H1 (cell line): ENCODE measurements around the gene POFUT2. TPM values are rescaled to one million over a fixed set of nuclear protein-coding genes. Genes with fewer than 3 reads are reported as not detected.
A peak's percentile ranks its signal among the peaks of the same experiment; 100 is the strongest.

Source experiments
- CTCF ChIA-PET: fragments of 300-600 bp; sonication (Branson Sonifier 250); formaldehyde crosslinking; loops from one replicate; lab custom pipeline; 2021; ENCODE audit not compliant: partially characterized antibody; lab: Charles Lee
- POLR2A ChIA-PET: fragments of 300-600 bp; sonication (Branson Sonifier 250); formaldehyde crosslinking; loops from one replicate; lab custom pipeline; 2021; ENCODE audit warnings: inconsistent platforms; ENCODE audit not compliant: partially characterized antibody; lab: Charles Lee
- DNase-seq, 2 experiments: peaks; one replicate each; pipeline versions ENCODE4 v3.0.0 to v3.0.0-alpha.2; 2010 to 2022; ENCODE audit warnings: low spot score in 2 of 2, low read depth in 1 of 2, mixed read lengths in 1 of 2
- FAIRE-seq: peaks from 2 replicates; lab custom pipeline; 2011; peaks lifted over from hg19 to GRCh38; lab: Jason Lieb, UNC
- H2AFZ ChIP-seq: 2 replicates; pipeline ENCODE4 v1.8.1; 2012; ENCODE audit warnings: low read length, inconsistent platforms
- H2AK5ac ChIP-seq: 2 replicates; pipeline ENCODE4 v1.6.1; 2013; ENCODE audit warnings: low read depth, low read length
- H2BK120ac ChIP-seq: replicated peaks from 2 replicates; pipeline ENCODE3; 2013; ENCODE audit warnings: low read depth, low read length, inconsistent platforms
- H2BK12ac ChIP-seq: 2 replicates; pipeline ENCODE4 v1.6.1; 2013; ENCODE audit warnings: low read depth, low read length
- H2BK15ac ChIP-seq: 2 replicates; pipeline ENCODE4 v1.6.1; 2013; ENCODE audit warnings: low read length
- H2BK20ac ChIP-seq: 2 replicates; pipeline ENCODE4 v1.6.1; 2013; ENCODE audit warnings: low read length
- H2BK5ac ChIP-seq: 2 replicates; pipeline ENCODE4 v1.6.1; 2013; ENCODE audit warnings: low read depth, low read length
- H3K14ac ChIP-seq: 2 replicates; pipeline ENCODE4 v1.6.1; 2013; ENCODE audit warnings: inconsistent platforms; ENCODE audit not compliant: insufficient read length
- H3K18ac ChIP-seq: 2 replicates; pipeline ENCODE4 v1.6.1; 2013; ENCODE audit warnings: low read length; ENCODE audit errors: extremely low read depth
- H3K23ac ChIP-seq: 2 replicates; pipeline ENCODE4 v1.6.1; 2013; ENCODE audit warnings: inconsistent platforms; ENCODE audit not compliant: insufficient read length
- H3K23me2 ChIP-seq: 2 replicates; pipeline ENCODE4 v1.6.1; 2013; ENCODE audit warnings: low read depth, low read length
- H3K27ac ChIP-seq: 2 replicates; pipeline ENCODE4 v1.6.1; 2011; ENCODE audit warnings: low read depth, low read length, inconsistent platforms
- H3K27me3 ChIP-seq, 4 experiments: replicated peaks in 1 of 4; 1 replicate in 1 of 4; 2 replicates in 3 of 4; pipeline versions ENCODE4 v1.6.1 to v1.8.1; 2011 to 2013; ENCODE audit warnings: low read length in 3 of 4, mild to moderate bottlenecking in 3 of 4, inconsistent platforms in 2 of 4, mixed read lengths in 2 of 4, moderate library complexity in 1 of 4; ENCODE audit not compliant: control insufficient read depth in 3 of 4, insufficient read depth in 3 of 4; ENCODE audit errors: extremely low read depth in 1 of 4
- H3K36me3 ChIP-seq, 4 experiments: 2 replicates each; pipeline versions ENCODE4 v1.6.1 to v1.8.1; 2011 to 2013; ENCODE audit warnings: mild to moderate bottlenecking in 4 of 4, low read length in 3 of 4, moderate library complexity in 2 of 4, control low read depth in 1 of 4, inconsistent platforms in 1 of 4; ENCODE audit not compliant: insufficient read depth in 4 of 4, control insufficient read depth in 2 of 4
- H3K4ac ChIP-seq: replicated peaks from 2 replicates; pipeline ENCODE3; 2013; ENCODE audit warnings: low read length, low read depth, mixed read lengths, inconsistent platforms; ENCODE audit not compliant: insufficient read length
- H3K4me1 ChIP-seq, 4 experiments: replicated peaks in 1 of 4; 1 replicate in 1 of 4; 2 replicates in 3 of 4; pipeline versions ENCODE4 v1.6.1 to v1.8.1; 2011 to 2013; ENCODE audit warnings: low read length in 3 of 4, inconsistent platforms in 2 of 4, mixed read lengths in 1 of 4; ENCODE audit not compliant: insufficient read depth in 4 of 4, control insufficient read depth in 3 of 4
- H3K4me2 ChIP-seq, 2 experiments: 2 replicates each; pipeline versions ENCODE4 v1.6.1 to v1.8.1; 2011 to 2013; ENCODE audit warnings: low read depth in 2 of 2, low read length in 2 of 2, control low read depth in 1 of 2, inconsistent platforms in 1 of 2, mild to moderate bottlenecking in 1 of 2; ENCODE audit not compliant: insufficient read depth in 1 of 2
- H3K4me3 ChIP-seq, 4 experiments: fragments of 200-600, 300-600 bp in 1 of 4; sonication (generic), shearing (Covaris generic), sonication (Bioruptor Twin) in 1 of 4; 2 replicates each; pipeline versions ENCODE4 v1.5.1 to v1.8.1; 2011 to 2016; ENCODE audit warnings: low read length in 4 of 4, low read depth in 3 of 4, control low read depth in 2 of 4, inconsistent platforms in 2 of 4, mild to moderate bottlenecking in 2 of 4, mixed read lengths in 1 of 4, moderate library complexity in 1 of 4; ENCODE audit not compliant: insufficient read depth in 2 of 4; ENCODE audit errors: extremely low read depth in 1 of 4
- H3K56ac ChIP-seq: replicated peaks from 2 replicates; pipeline ENCODE3; 2013; ENCODE audit warnings: low read depth, mild to moderate bottlenecking, mixed read lengths, low read length, inconsistent platforms; ENCODE audit not compliant: insufficient read length
- H3K79me1 ChIP-seq: 2 replicates; pipeline ENCODE4 v1.6.1; 2013; ENCODE audit warnings: low read depth, low read length, control low read depth
- H3K79me2 ChIP-seq, 2 experiments: 2 replicates each; pipeline versions ENCODE4 v1.6.1 to v1.8.1; 2012 to 2013; ENCODE audit warnings: low read length in 2 of 2, mild to moderate bottlenecking in 2 of 2, inconsistent platforms in 1 of 2; ENCODE audit not compliant: insufficient read depth in 2 of 2, control insufficient read depth in 1 of 2
- H3K9ac ChIP-seq, 4 experiments: replicated peaks in 1 of 4; 1 replicate in 1 of 4; 2 replicates in 3 of 4; pipeline versions ENCODE4 v1.6.1 to v1.8.1; 2011 to 2013; ENCODE audit warnings: low read depth in 3 of 4, low read length in 3 of 4, control low read depth in 2 of 4, mild to moderate bottlenecking in 2 of 4, moderate library complexity in 2 of 4, inconsistent platforms in 1 of 4; ENCODE audit errors: extremely low read depth in 1 of 4
- H3K9me3 ChIP-seq, 2 experiments: 2 replicates each; pipeline versions ENCODE4 v1.6.1 to v1.8.1; 2012 to 2013; ENCODE audit warnings: mild to moderate bottlenecking in 2 of 2, moderate library complexity in 2 of 2, control low read depth in 1 of 2, inconsistent platforms in 1 of 2, low read depth in 1 of 2, low read length in 1 of 2, mixed read lengths in 1 of 2; ENCODE audit not compliant: insufficient read depth in 2 of 2
- H4K20me1 ChIP-seq, 2 experiments: replicated peaks in 1 of 2; 2 replicates each; pipeline versions ENCODE3 to v1.8.1; 2011 to 2013; ENCODE audit warnings: inconsistent platforms in 2 of 2, low read length in 2 of 2, mild to moderate bottlenecking in 1 of 2; ENCODE audit not compliant: insufficient read depth in 2 of 2, control insufficient read depth in 1 of 2
- H4K5ac ChIP-seq: 2 replicates; pipeline ENCODE4 v1.6.1; 2013; ENCODE audit warnings: low read length, low read depth, mixed read lengths, inconsistent platforms; ENCODE audit not compliant: insufficient read length
- H4K8ac ChIP-seq: 2 replicates; pipeline ENCODE4 v1.8.0; 2013; ENCODE audit warnings: mild to moderate bottlenecking, moderate library complexity, low read length, inconsistent platforms; ENCODE audit not compliant: insufficient read depth; ENCODE audit errors: extremely low read depth
- H4K91ac ChIP-seq: replicated peaks from 2 replicates; pipeline ENCODE3; 2013; ENCODE audit warnings: low read length, mixed read lengths, inconsistent platforms; ENCODE audit not compliant: insufficient read length
- CBX8 ChIP-seq: fragments of 300-800, 300-1000 bp; sonication (generic); IDR thresholded peaks from 2 replicates; pipeline ENCODE4 v1.7.1; 2016; ENCODE audit warnings: low read depth, low read length, borderline replicate concordance
- CEBPB ChIP-seq: IDR thresholded peaks from 2 replicates; pipeline ENCODE4 v1.6.1; 2012; ENCODE audit warnings: low read depth, low read length
- CTBP2 ChIP-seq: IDR thresholded peaks from 2 replicates; pipeline ENCODE4 v1.7.0; 2011; ENCODE audit warnings: borderline replicate concordance, mild to moderate bottlenecking, moderate library complexity, mixed read lengths, low read length; ENCODE audit not compliant: insufficient read depth, insufficient read length
- EGR1 ChIP-seq: IDR thresholded peaks from 2 replicates; pipeline ENCODE4 v1.6.1; 2011; ENCODE audit warnings: low read depth, low read length, borderline replicate concordance
- EZH2 ChIP-seq: fragments of 200-600 bp; sonication (generic); IDR thresholded peaks from 2 replicates; pipeline ENCODE4 v1.7.1; 2012; ENCODE audit warnings: low read depth, mild to moderate bottlenecking, moderate library complexity, low read length, inconsistent platforms; ENCODE audit not compliant: severe bottlenecking
- HDAC6 ChIP-seq: IDR thresholded peaks from one replicate; pipeline ENCODE4 v1.7.1; 2012; ENCODE audit warnings: low read depth, mild to moderate bottlenecking, inconsistent platforms, low read length, moderate library complexity
- POLR2A ChIP-seq, 2 experiments: IDR thresholded peaks; 1 replicate in 1 of 2; 2 replicates in 1 of 2; pipeline ENCODE4 v1.6.1; 2011; ENCODE audit warnings: low read depth in 2 of 2, low read length in 2 of 2, mild to moderate bottlenecking in 2 of 2; ENCODE audit errors: control extremely low read depth in 1 of 2
- RAD21 ChIP-seq, 2 experiments: IDR thresholded peaks in 1 of 2; conservative IDR thresholded peaks in 1 of 2; 2 replicates each; pipeline ENCODE4 v1.6.1; 2011; ENCODE audit warnings: low read depth in 2 of 2, low read length in 2 of 2, improper control_type of control experiment in 1 of 2, inconsistent platforms in 1 of 2, mild to moderate bottlenecking in 1 of 2, moderate library complexity in 1 of 2
- WGBS, 2 experiments: shearing (Covaris generic) in 1 of 2; methylation state at CpG; one replicate each; pipeline versions ENCODE4 v1.1.6 to v1.1.7; 2013 to 2015; ENCODE audit warnings: low lambda C conversion rate in 2 of 2, mixed read lengths in 2 of 2, inconsistent platforms in 1 of 2, low coverage in 1 of 2, missing lambda C conversion rate in 1 of 2; ENCODE audit not compliant: insufficient replicate concordance in 2 of 2, insufficient coverage in 1 of 2, insufficient read length in 1 of 2; ENCODE audit errors: extremely low coverage in 1 of 2, missing lambda C conversion rate in 1 of 2; 5-methylcytosine and 5-hydroxymethylcytosine counted together
- polyA plus RNA-seq, 7 experiments: library from polyadenylated mRNA; depleted of rRNA in 3 of 7; stranded (reverse) in 5 of 7; unstranded in 2 of 7; fragments of >200 nt in 5 of 7; fragments of 200-250 nt in 2 of 7; gene quantifications; 1 replicate in 5 of 7; 2 replicates in 1 of 7; 4 replicates in 1 of 7; pipeline versions ENCODE4 v1.2.1 to v1.2.3, GENCODE V29; 2011 to 2013; ENCODE audit warnings: missing spikeins in 2 of 7, mixed read lengths in 2 of 7
- total RNA-seq: library from RNA; stranded (reverse); fragmentation: NEBNext Ultra II Directional; extraction: Animal tissue kit (Norgen Biotek cat#: 25700); gene quantifications from 2 replicates; pipeline ENCODE4 v1.2.1, GENCODE V29; 2021
- TF ChIP-seq, protein P1 (sequence below), 3 experiments: IDR thresholded peaks; 1 replicate in 2 of 3; 2 replicates in 1 of 3; pipeline versions ENCODE4 v1.5.1 to v1.6.1; 2011; ENCODE audit warnings: low read length in 3 of 3, mild to moderate bottlenecking in 3 of 3, inconsistent platforms in 2 of 3, low read depth in 1 of 3, moderate library complexity in 1 of 3; ENCODE audit not compliant: insufficient read depth in 1 of 3; ENCODE audit errors: control extremely low read depth in 1 of 3

Gene POFUT2
- total and polyA plus RNA-seq, 2 of the 8 experiments (the other 6 are each of a cell fraction or from before 2014, with no cell fraction given) = 13.7 to 32.1 TPM

DNA sequence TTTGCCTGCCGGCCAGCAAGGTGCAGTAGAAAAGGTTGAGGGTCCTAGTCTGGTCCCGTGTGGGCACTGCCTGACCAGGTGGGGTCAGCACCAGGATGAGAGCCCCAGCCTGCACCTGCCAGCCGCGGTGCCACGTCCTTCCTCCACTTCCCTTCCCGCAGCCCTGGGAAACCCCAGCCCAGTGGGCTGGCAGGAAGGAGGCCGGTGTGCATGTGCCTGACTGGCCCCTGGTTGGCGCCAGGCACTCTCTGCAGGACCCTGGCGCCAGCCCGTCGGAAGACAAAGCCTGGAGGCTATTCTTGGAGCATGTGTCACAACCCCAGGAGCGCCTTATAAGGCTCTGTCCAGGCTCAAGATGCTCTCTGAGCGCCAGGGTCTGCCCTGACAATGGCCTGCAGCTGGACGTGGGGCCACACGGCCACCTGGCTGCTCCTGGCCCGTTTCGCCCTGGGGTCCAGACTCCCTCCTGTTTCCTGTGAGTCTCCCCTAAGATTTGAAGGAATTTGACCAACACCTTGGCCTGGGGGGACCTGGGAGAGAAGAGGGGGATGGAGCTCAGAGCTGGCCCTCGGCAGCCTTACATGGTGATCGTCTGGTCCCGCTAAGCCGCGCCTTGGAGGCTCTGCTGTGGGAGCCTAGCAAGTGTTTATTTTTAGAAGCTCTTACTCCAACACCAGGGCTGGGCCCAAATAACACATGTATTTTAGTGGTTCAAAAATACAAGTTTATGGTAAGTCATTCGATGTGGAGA is 31.9 kb upstream of the POFUT2 start:
- Histone ChIP-seq H2BK12ac (no peak overlapping the region), H2BK5ac (no peak overlapping the region), H3K18ac (peak overlapping the region; percentile 13; the same call in 1 of the 2 replicates), H2AK5ac (no peak overlapping the region; the same call in 1 of the 2 replicates), H3K56ac (no peak overlapping the region), H3K14ac (no peak overlapping the region), H2AFZ (no peak overlapping the region), H3K27me3 (no peaks in the 10 kb centered on the region), H3K9me3 (no peaks in the 10 kb centered on the region), H3K23ac (no peak overlapping the region), H4K8ac (peak overlapping the region; percentile 75; the same call in 1 of the 2 replicates), H3K23me2 (no peaks in the 10 kb centered on the region), H3K79me2 (no peaks in the 10 kb centered on the region), H3K36me3 (no peaks in the 10 kb centered on the region), H4K5ac (no peak overlapping the region), H3K4me3 (no peak overlapping the region), H2BK20ac (no peak overlapping the region), H3K4me2 (no peak overlapping the region), H4K20me1 (no peaks in the 10 kb centered on the region), H3K4me1 (peaks cover 0 to 20% (median 13%) of the 10 kb centered on the region in 4 experiments; a peak in 6 of 7 replicates), H4K91ac (no peak overlapping the region), H2BK120ac (no peak overlapping the region), H3K27ac (no peak overlapping the region), H3K9ac (no peak overlapping the region), H2BK15ac (no peak overlapping the region; the same call in 1 of the 2 replicates), H3K79me1 (no peaks in the 10 kb centered on the region), H3K4ac (no peak overlapping the region)
- CTCF ChIA-PET = interaction anchor here (1.0 to 1.9 kb wide), 8 partner anchors 11 to 236 kb away, joined by 3 to 12 read pairs (median 5); no protein-coding TSS in a partner anchor
- FAIRE-seq = no peak
- POLR2A ChIA-PET = interaction anchor here (1.0 kb wide), 1 partner anchor 46 kb away, joined by 3 read pairs; no protein-coding TSS in a partner anchor
- no peak for DNase-seq
- WGBS, 2 experiments = 91% methylated on average over 23 of the region's 23 CpGs; no CpG with 5 or more reads in 1 of the 2 experiments
- TF ChIP-seq POLR2A (IDR thresholded peaks at IDR 0.05; ENCODE audit: control extremely low read depth in 1 of 2, low read depth in 2 of 2, low read length in 2 of 2) (no peak), CBX8 (no peak), EZH2 (no peak), EGR1 (no peak), CTBP2 (no peak), RAD21 (IDR thresholded peaks at IDR 0.05 in 1 of 2, conservative IDR thresholded peaks at IDR 0.05 in 1 of 2; ENCODE audit: low read depth in 2 of 2, low read length in 2 of 2) (peak in 1 of 2 experiments; percentile 33; a peak in 2 of 4 replicates), CEBPB (no peak), HDAC6 (no peak)
- TF ChIP-seq, protein P1, sequence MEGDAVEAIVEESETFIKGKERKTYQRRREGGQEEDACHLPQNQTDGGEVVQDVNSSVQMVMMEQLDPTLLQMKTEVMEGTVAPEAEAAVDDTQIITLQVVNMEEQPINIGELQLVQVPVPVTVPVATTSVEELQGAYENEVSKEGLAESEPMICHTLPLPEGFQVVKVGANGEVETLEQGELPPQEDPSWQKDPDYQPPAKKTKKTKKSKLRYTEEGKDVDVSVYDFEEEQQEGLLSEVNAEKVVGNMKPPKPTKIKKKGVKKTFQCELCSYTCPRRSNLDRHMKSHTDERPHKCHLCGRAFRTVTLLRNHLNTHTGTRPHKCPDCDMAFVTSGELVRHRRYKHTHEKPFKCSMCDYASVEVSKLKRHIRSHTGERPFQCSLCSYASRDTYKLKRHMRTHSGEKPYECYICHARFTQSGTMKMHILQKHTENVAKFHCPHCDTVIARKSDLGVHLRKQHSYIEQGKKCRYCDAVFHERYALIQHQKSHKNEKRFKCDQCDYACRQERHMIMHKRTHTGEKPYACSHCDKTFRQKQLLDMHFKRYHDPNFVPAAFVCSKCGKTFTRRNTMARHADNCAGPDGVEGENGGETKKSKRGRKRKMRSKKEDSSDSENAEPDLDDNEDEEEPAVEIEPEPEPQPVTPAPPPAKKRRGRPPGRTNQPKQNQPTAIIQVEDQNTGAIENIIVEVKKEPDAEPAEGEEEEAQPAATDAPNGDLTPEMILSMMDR (IDR thresholded peaks at IDR 0.05; ENCODE audit: control extremely low read depth in 1 of 3, insufficient read depth in 1 of 3, low read depth in 1 of 3, low read length in 3 of 3) = peak in 2 of 3 experiments; percentile 1 to 5; a peak in 2 of 4 replicates
